ENCODE measurements around the gene C6orf89.

C6orf89 gene

GRCh38 chr6:36970892-36971842 is 85.4 kb downstream of the C6orf89 start:
- no peak for DNase-seq

- no peak for DNase-seq
Observed at GRCh38 chr6:36971921-36972673, 86.3 kb downstream of the C6orf89 start.

- DNase-seq, result no peak
Observed at GRCh38 chr6:36973190-36973589, 87.4 kb downstream of the C6orf89 start.

GRCh38 chr6:36973647-36974046 is 87.9 kb downstream of the C6orf89 start:
- no peak for DNase-seq

- DNase-seq, result no peak
Observed at GRCh38 chr6:36975231-36976006, 89.7 kb downstream of the C6orf89 start.

GRCh38 chr6:36976007-36976264 is 90.2 kb downstream of the C6orf89 start:
- DNase-seq, result no peak

GRCh38 chr6:36976509-36976908 is 90.8 kb downstream of the C6orf89 start:
- DNase-seq, result no peak

- no peak for DNase-seq
Observed at GRCh38 chr6:36976931-36977330, 91.2 kb downstream of the C6orf89 start.

- DNase-seq, result no peak
Observed at GRCh38 chr6:36977470-36977941, 91.8 kb downstream of the C6orf89 start.
